Activated CD8-positive, alpha-beta memory T cell treated with anti-CD3 and anti-CD28 coated beads, Interleukin-2, amount 10 ng/mL, durations not matched to agents 7 days and 5 days (primary cell): Measurements from ENCODE around the gene TNPO2. TPM values are rescaled to one million over a fixed set of nuclear protein-coding genes. Genes with fewer than 3 reads are reported as not detected.

Experiments used
- total RNA-seq, 2 experiments: library from RNA; stranded (reverse); gene quantifications; one replicate each; pipeline ENCODE4 v1.2.3, GENCODE V29; 2021

Gene TNPO2
- total RNA-seq, 2 experiments from 2014 or later = 101 to 104 TPM

Other genes starting within 250 kb of the TNPO2 start
- 1 to 10 TPM; 1.4 to 1.9 TPM for gene ZNF709, start 239.1 kb downstream of the TNPO2 start, total RNA-seq
- 10 to 100 TPM in 1 of 2 experiments, 1 to 10 TPM in 1; 9.6 to 10.6 TPM for gene ZNF564, start 172.4 kb downstream of the TNPO2 start, total RNA-seq
- 10 to 100 TPM; 14.0 to 14.7 TPM for gene ZNF490, start 113.1 kb downstream of the TNPO2 start, total RNA-seq
- 10 to 100 TPM; 30.0 to 41.5 TPM for gene ZNF791, start 113.0 kb downstream of the TNPO2 start, total RNA-seq
- gene MAN2B1, start 57.2 kb downstream of the TNPO2 start, total RNA-seq = 100 to 1,000 TPM; 102 to 118 TPM
- gene WDR83, start 57.1 kb downstream of the TNPO2 start, total RNA-seq = 10 to 100 TPM; 21.4 to 22.0 TPM
- 100 to 1,000 TPM; 106 to 111 TPM for gene DHPS, start 42.1 kb downstream of the TNPO2 start, total RNA-seq
- gene GNG14, start 35.9 kb downstream of the TNPO2 start, total RNA-seq = not detected
- gene FBXW9, start 27.3 kb downstream of the TNPO2 start, total RNA-seq = 1 to 10 TPM; 5.2 to 6.3 TPM
- gene TRIR, start 10.8 kb upstream of the TNPO2 start, total RNA-seq = 100 to 1,000 TPM; 195 to 239 TPM
- gene GET3, start 13.6 kb upstream of the TNPO2 start, total RNA-seq = 10 to 100 TPM; 68.6 to 84.1 TPM
- gene BEST2, start 27.9 kb upstream of the TNPO2 start, total RNA-seq = not detected
- 10 to 100 TPM; 16.6 to 18.2 TPM for gene HOOK2, start 51.6 kb upstream of the TNPO2 start, total RNA-seq
- gene JUNB, start 67.6 kb upstream of the TNPO2 start, total RNA-seq = 100 to 1,000 TPM; 142 to 191 TPM
- 100 to 1,000 TPM; 168 to 218 TPM for gene PRDX2, start 77.9 kb upstream of the TNPO2 start, total RNA-seq
- gene THSD8, start 78.1 kb upstream of the TNPO2 start, total RNA-seq = 10 to 100 TPM; 27.9 to 29.8 TPM
- gene RNASEH2A, start 82.7 kb upstream of the TNPO2 start, total RNA-seq = 10 to 100 TPM; 53.4 to 58.8 TPM
- gene RTBDN, start 110.6 kb upstream of the TNPO2 start, total RNA-seq = not detected
- 1 to 10 TPM in 1 of 2 experiments, under 1 TPM in 1; 0.67 to 2.5 TPM for gene MAST1, start 114.6 kb upstream of the TNPO2 start, total RNA-seq
- gene DNASE2, start 157.5 kb upstream of the TNPO2 start, total RNA-seq = 10 to 100 TPM; 32.5 to 34.1 TPM
- gene KLF1, start 163.3 kb upstream of the TNPO2 start, total RNA-seq = under 1 TPM; 0.29 to 0.45 TPM
- 10 to 100 TPM; 38.7 to 46.1 TPM for gene GCDH, start 167.2 kb upstream of the TNPO2 start, total RNA-seq
- gene SYCE2, start 195.4 kb upstream of the TNPO2 start, total RNA-seq = 1 to 10 TPM; 2.2 to 2.5 TPM
- 100 to 1,000 TPM in 1 of 2 experiments, 10 to 100 TPM in 1; 96.6 to 131 TPM for gene FARSA, start 209.8 kb upstream of the TNPO2 start, total RNA-seq
- 100 to 1,000 TPM; 745 to 898 TPM for gene CALR, start 214.7 kb upstream of the TNPO2 start, total RNA-seq
- gene RAD23A, start 221.9 kb upstream of the TNPO2 start, total RNA-seq = 100 to 1,000 TPM; 164 to 168 TPM
- 10 to 100 TPM; 23.9 to 24.9 TPM for gene GADD45GIP1, start 233.3 kb upstream of the TNPO2 start, total RNA-seq
- gene DAND5, start 245.6 kb upstream of the TNPO2 start, total RNA-seq = under 1 TPM; 0.21 to 0.26 TPM